Right atrium auricular region (tissue), 2 donors: ENCODE results near the gene C15orf62. TPM values are rescaled to one million over a fixed set of nuclear protein-coding genes. Genes with fewer than 3 reads are reported as not detected.

Source experiments
- DNase-seq: peaks from one replicate; pipeline ENCODE4 v3.0.0-alpha.2; 2019; ENCODE audit warnings: low spot score
- H3K27ac ChIP-seq, 2 donors: fragments of 200-600 bp; sonication (generic); 1 replicate in 1 of 2; 2 replicates in 1 of 2; pipeline ENCODE4 v1.5.1; 2016 to 2019
- H3K27me3 ChIP-seq, 2 donors: fragments of 200-600 bp; sonication (generic); one replicate each; pipeline versions ENCODE4 v1.5.1 to v1.6.0; 2017 to 2019
- H3K36me3 ChIP-seq: fragments of 200-600 bp; sonication (generic); one replicate; pipeline ENCODE4 v1.5.1; 2016
- H3K4me1 ChIP-seq, 2 donors: fragments of 200-600 bp; sonication (generic); one replicate each; pipeline versions ENCODE4 v1.5.1 to v1.6.0; 2017 to 2019
- H3K4me3 ChIP-seq, 2 donors: fragments of 200-600 bp; sonication (generic); 1 replicate in 1 of 2; 2 replicates in 1 of 2; pipeline ENCODE4 v1.5.1; 2017 to 2019; ENCODE audit warnings: mild to moderate bottlenecking in 1 of 2, moderate library complexity in 1 of 2
- H3K9me3 ChIP-seq, 2 donors: fragments of 200-600 bp; sonication (generic); one replicate each; pipeline ENCODE4 v1.5.1; 2019
- CTCF ChIP-seq, 2 donors: fragments of 200-600 bp; sonication (generic); IDR thresholded peaks; one replicate each; pipeline ENCODE4 v1.5.1; 2019; ENCODE audit warnings: antibody characterized with exemption in 2 of 2
- total RNA-seq, 2 donors: library from RNA; depleted of rRNA; stranded (reverse); fragments of >200 nt; gene quantifications; one replicate each; pipeline ENCODE4 v1.1.0, GENCODE V29; 2016

The C15orf62 gene
- total RNA-seq, 2 donors from 2014 or later: 0.83 TPM; not detected in 1

DNA sequence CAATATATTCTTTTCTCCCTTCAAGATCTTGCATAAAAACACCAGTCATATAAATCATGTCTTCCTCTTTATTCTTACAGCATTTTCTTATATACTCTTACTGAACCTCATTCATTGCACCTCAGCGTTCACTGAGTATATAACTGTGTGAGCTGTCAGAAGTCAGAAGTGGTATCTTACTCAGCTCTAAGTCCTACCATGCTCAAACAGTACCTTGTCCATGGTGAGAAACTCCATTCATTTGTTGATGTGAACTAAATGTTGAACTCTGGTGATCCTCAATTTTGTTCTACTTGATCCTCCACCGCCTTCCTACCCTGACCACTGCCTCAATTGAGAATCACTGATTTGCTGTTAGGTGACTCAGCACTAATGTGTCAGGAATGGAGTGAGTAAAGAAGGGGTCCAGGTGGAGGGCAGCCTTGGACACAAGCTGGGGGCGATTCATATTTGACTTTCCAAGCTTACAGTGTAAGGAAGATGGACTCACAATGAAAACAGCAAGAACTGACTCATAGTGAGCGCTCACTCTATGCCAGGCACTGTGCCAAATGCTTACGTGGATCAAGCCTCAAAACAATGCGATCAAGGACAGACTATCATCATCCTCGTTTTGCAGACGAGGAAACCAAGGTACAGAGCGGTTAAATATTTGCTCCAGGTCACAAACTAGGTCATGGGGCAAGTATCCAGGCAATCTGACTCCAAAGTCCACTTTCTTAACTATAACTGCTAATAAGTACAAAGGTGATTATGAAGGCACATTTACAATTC lies 23.6 kb downstream of the C15orf62 start:
- no peak overlapping the region for H3K27ac ChIP-seq
- no peak for TF ChIP-seq CTCF (IDR thresholded peaks at IDR 0.05)
- H3K27me3 ChIP-seq: no peaks in the 10 kb centered on the region
- H3K4me1 ChIP-seq: no peaks in the 10 kb centered on the region
- H3K4me3 ChIP-seq: no peak overlapping the region
- no peaks in the 10 kb centered on the region for H3K36me3 ChIP-seq
- H3K9me3 ChIP-seq: no peaks in the 10 kb centered on the region
- no peak for DNase-seq

- Histone ChIP-seq H3K4me3 (no peak overlapping the region), H3K4me1 (no peaks in the 10 kb centered on the region), H3K27ac (no peak overlapping the region), H3K27me3 (no peaks in the 10 kb centered on the region), H3K36me3 (no peaks in the 10 kb centered on the region), H3K9me3 (no peaks in the 10 kb centered on the region)
- TF ChIP-seq CTCF (IDR thresholded peaks at IDR 0.05): no peak
- no peak for DNase-seq
Observed at GRCh38 chr15:40796041-40796440, 26.3 kb downstream of the C15orf62 start.

GRCh38 chr15:40796512-40796911 lies 26.7 kb downstream of the C15orf62 start:
- Histone ChIP-seq H3K27ac (no peak overlapping the region), H3K27me3 (no peaks in the 10 kb centered on the region), H3K9me3 (no peaks in the 10 kb centered on the region), H3K36me3 (no peaks in the 10 kb centered on the region), H3K4me3 (no peak overlapping the region), H3K4me1 (no peaks in the 10 kb centered on the region)
- no peak for TF ChIP-seq CTCF (IDR thresholded peaks at IDR 0.05)
- no peak for DNase-seq

DNA sequence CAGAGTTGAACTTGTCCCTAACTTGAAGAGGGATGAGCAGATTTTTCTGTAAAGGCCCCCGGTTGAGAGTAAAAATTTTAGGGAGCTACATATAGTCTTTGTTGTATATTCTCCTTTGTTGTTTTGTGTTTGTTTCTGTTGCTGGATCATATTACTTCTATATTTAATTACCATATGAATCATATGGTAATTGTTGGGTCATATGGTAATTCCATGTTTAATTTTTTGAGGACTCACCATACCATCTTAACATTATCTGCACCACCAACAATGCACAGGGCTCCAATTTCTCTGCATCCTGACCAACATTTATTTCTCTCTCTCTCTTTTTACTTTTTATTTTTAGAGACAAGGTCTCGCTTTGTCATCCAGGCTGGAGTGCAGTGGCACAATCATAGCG lies 29.7 kb downstream of the C15orf62 start:
- Histone ChIP-seq H3K4me1 (peaks cover 0 to 9% of the 10 kb centered on the region in 2 donors), H3K36me3 (no peaks in the 10 kb centered on the region), H3K4me3 (no peak overlapping the region), H3K9me3 (no peaks in the 10 kb centered on the region), H3K27ac (no peak overlapping the region), H3K27me3 (no peaks in the 10 kb centered on the region)
- TF ChIP-seq CTCF (IDR thresholded peaks at IDR 0.05): no peak
- no peak for DNase-seq

- no peaks in the 10 kb centered on the region for H3K27me3 ChIP-seq
- H3K4me1 ChIP-seq: peaks cover 0 to 20% of the 10 kb centered on the region in 2 donors
- no peaks in the 10 kb centered on the region for H3K36me3 ChIP-seq
- no peaks in the 10 kb centered on the region for H3K9me3 ChIP-seq
- DNase-seq: no peak
- TF ChIP-seq CTCF (IDR thresholded peaks at IDR 0.05): no peak
- H3K4me3 ChIP-seq: no peak overlapping the region
- no peak overlapping the region for H3K27ac ChIP-seq
Observed at GRCh38 chr15:40803076-40803475, 33.3 kb downstream of the C15orf62 start.

DNA sequence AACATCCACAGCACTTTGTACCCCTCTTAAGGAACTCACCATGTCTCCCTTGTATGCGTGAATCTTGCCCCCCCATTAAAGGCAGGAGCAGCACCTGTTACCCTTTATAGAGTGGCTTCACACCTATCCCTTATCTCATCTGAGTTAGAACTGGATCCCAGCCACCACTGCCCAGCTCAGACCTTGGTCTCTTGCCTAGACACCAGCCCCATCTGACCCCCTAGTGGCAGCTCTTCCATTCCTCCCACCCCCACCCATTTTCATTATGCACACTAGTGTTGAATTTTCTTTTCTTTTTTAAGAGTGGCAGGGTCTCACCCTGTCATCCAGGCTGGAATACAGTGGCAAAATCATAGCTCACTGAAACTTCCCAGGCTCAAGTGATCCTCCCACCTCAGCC lies 33.9 kb downstream of the C15orf62 start:
- Histone ChIP-seq H3K27ac (no peak overlapping the region), H3K4me1 (peaks cover 0 to 26% of the 10 kb centered on the region in 2 donors), H3K36me3 (no peaks in the 10 kb centered on the region), H3K9me3 (no peaks in the 10 kb centered on the region), H3K27me3 (no peaks in the 10 kb centered on the region), H3K4me3 (no peak overlapping the region)
- no peak for DNase-seq
- no peak for TF ChIP-seq CTCF (IDR thresholded peaks at IDR 0.05)
